HG03066 (cell line): ENCODE results near the gene KLHL35.

Experiments
- ATAC-seq: cut with Tn5 transposase; IDR thresholded peaks from one replicate; pipeline ENCODE4 v1.9.1; 2021; ENCODE audit warnings: low read depth; ENCODE audit not compliant: unreplicated experiment

Gene KLHL35, protein sequence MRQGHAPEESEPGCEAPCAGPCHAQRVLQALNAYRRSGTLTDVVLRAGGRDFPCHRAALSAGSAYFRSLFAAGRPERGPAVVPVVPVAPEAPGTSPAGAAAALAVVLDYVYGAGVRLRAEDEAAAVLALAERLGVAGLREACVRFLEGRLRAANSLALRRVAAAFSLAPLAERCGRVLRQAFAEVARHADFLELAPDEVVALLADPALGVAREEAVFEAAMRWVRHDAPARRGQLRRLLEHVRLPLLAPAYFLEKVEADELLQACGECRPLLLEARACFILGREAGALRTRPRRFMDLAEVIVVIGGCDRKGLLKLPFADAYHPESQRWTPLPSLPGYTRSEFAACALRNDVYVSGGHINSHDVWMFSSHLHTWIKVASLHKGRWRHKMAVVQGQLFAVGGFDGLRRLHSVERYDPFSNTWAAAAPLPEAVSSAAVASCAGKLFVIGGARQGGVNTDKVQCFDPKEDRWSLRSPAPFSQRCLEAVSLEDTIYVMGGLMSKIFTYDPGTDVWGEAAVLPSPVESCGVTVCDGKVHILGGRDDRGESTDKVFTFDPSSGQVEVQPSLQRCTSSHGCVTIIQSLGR

DNA sequence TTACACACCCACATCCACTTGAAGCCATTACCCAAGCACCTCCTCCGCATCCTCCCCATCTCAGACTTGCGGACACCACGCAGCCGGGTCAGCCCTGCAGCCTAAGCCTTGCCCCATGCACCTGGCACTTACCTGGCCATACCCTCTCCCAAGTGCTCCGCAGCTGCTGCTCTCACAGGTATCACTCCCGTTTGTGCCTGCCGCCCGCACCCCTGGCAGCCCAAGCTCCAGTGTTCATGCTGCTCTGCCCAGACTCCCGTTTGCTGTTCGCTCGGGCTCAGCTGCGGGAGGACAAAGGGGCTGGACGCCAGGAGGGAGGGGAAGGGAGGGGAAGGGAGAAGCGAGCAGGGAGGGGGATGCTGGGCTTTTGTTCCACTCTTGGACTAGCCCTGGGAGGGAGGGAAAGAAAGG is at the start of gene KLHL35:
KLHL35 (minus strand) TSS at position 293 of the 411 bp plus-strand sequence. CDS start 2,574 bp downstream, outside the sequence.
- no peak for ATAC-seq

DNA sequence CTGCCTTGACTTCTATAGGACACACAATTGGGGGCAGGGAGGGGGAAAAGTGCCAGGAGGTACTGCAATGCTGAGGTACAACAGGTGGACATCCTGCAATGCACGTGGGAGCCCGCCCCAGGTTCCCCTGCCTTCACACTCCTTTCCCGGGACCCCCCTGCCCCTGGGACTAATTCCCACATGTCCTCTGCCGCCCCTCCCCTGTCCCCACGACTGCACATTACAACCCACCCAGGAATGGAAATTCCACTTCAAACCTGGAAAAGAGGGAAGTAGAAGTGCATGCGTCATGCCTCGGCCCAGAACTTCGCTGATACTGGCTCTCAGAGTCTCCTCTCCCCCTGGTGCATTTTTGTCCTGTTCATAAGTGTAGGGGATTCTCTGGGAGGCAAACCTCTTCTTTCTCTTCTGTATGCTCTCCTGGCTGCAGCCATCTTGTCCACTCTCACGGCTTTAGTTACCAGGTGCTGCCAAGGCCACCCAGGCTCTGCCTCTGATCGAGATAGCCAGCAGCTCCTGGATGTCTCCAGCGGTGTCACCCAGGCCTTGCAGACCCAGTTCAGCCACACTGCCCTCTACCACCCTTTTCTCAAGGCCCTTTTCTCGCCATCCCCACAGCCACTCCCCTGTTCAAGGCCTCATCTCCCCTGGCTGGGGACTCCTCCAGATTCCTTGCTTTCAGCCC is 49.1 kb upstream of the KLHL35 start:
- no peak for ATAC-seq

DNA sequence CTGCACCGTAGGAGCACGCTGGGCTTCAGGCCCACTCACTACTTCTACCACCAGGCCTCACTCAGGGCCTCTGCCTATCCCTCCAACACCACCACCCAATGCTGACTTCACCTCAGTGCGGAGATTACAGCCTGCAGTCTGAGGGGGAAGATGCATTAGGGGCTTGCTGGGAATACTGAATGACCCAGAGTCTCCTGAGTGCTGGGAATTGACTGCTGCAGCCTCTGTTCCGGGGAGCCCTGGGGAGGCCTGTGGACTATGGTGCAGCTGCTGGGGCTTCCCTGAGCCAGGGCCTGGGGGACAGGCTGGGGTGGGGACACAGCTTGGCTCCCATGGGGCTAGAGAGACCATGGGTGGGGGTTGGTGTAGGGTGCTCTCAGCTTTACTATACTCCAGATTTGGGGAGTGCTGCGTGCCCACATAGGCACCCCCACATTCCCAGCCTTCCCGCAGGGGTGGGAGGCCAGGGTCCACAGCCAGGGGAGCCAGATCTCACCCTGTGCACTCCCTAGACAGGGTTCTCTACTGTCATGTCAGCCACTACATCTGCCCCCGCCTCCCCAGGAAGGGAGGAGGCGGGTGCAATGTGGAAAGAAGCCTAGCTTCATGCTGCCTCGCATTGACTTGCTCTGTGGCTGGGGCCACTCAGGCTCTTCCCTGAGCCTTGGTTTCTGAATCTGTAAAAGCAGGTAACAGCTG is 48.4 kb upstream of the KLHL35 start:
- no peak for ATAC-seq

- ATAC-seq, result no peak
Observed at GRCh38 chr11:75480185-75481175, 47.5 kb upstream of the KLHL35 start.

GRCh38 chr11:75479597-75480145 is 46.7 kb upstream of the KLHL35 start:
- no peak for ATAC-seq

DNA sequence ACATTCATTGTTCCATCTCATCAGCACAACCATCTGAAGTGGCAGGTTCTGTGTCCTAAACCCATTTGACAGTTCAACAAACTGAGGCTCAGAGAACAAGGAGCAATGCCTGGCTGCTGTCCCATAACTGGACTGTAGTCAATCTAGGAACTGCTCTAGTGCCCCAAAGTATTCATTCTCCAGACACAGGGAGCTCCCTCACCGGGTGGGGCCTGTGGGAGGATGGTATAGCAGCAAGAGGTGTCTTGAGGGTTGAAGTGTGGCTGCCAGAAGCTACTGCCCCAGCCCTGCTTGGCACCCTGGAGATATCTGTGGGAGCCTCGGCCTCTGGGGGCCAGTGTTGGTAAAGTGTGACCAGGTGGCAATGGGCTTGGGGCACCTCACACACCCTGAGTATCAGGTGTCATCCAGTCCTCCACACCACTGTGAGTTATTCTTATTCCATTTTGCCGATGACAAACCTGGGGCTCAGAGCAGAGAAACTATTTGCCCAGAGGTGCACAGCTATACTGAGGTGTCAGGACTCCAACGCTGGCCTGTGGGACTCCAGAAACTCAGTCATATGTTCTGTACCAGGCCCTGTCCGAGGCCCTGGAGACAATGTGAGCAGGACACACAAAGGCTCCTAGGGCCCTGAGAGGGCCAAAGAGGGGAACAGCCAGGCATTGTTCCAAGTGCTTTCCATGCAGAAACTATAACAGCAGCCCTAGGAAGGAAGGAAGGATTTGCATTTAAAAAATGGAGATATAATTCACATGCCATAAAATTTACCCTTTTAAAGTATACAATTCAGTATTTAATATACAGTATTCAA is 46.0 kb upstream of the KLHL35 start:
- no peak for ATAC-seq

DNA sequence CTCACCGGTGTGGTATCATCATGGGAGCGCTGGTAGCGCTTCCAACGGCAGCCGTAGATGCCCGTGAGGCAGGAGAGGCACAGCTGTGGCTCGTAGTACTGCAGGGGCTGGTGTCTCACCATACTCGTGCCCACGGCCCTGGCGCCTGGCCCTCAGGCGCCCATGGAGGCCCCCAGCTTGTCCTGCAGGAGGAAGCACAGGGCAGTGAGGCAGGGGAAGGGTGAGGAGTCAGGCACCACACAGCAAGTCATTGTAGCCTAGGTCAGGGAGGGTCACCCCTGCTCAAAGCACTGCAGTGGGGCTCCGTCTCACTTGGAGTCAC is 44.6 kb upstream of the KLHL35 start:
- no peak for ATAC-seq

DNA sequence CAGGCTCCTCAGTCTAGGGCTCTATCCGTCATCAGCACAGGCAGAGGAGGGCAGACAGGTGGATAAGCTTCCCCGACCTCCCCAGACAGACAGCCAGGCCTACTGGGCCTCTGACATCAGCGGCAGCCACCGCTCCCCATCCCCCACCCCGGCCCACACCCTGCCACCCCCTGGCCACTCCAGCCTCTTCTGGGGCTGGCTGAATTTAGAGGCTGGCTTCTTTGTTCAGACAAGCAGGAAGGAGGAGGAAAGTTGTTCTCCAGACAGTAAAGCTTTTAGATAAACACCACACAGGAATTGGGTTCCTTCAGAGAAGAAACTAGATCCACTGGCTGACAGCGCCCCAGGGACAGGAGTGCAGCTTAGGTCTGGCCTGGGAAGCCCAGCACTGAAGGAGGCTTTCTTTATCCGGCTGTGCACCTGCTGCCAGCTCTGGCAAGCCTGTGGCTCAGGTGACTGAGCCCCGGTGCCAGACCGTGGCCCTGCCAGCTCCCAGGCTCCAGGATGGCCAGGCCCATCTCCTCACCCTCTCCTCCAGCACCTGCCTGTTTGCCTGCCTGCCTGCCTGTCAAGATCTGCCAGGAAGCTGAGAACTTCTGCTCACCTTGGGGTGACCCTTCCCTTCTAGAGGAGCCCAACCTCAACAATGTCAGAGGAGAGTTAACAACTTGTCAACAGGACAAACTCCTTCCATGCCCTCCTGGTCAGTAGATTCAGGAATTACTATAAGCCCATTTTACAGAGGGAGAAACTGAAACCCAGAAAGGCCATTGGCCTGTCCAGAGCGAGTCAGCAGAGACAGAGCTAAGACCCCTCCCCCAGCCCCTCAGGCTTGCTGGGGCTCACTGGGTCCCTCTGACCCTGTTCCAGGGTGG is 44.0 kb upstream of the KLHL35 start:
- no peak for ATAC-seq

DNA sequence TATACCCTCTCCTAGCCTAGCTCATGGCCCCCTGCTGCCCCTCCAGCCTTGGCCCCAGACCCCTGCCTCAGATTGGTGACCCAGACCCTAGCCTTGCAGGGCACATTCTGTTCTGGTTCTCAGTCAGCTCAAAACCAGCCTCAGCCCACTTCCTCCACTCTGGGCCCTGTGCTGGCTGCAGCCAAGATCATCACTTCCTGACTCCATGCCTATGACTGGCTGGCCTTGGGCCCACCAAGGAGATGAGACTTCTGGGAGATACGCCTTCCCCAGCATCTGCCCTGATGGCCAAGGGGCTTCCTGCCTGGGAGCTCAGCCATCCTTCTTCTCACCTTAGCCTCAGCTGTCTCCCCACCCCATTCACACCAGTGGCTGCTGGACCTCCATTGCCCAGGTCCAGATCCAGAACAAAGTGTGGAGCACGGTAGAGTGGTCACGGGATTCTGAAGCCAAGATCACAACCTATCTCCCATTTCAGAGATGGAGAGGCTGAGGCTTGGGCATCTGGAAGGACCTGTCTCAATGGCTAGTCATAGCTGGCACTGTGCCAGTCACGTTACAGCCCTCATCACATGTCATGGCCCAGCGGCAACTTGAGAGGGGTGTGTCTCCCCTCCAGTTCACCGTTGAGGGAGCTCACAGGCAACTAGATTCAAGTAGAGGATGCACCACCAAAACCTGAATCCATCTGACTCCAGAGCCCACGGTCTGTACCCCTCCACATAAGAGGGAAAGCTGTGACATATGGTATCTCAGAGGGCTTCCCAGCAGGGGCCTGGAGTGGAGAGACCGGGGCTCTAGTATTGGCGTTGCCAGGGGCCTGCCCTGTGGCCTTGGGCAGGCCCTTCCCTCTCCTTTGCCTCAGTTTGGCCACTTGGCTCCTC is 43.0 kb upstream of the KLHL35 start:
- no peak for ATAC-seq

GRCh38 chr11:75474878-75475766 is 42.1 kb upstream of the KLHL35 start:
- ATAC-seq, result no peak

GRCh38 chr11:75474240-75474639 is 41.2 kb upstream of the KLHL35 start:
- no peak for ATAC-seq

- no peak for ATAC-seq
Observed at GRCh38 chr11:75473684-75474083, 40.7 kb upstream of the KLHL35 start.

GRCh38 chr11:75472081-75472732 is 39.2 kb upstream of the KLHL35 start:
- no peak for ATAC-seq

- no peak for ATAC-seq
Observed at GRCh38 chr11:75471176-75471973, 38.4 kb upstream of the KLHL35 start.
